ENCODE results near the gene IMPACT. TPM values are rescaled to one million over a fixed set of nuclear protein-coding genes. Genes with fewer than 3 reads are reported as not detected.

IMPACT gene
- 18.7 and 21.6 TPM in 2 replicates for polyA plus RNA-seq (2013)

- Histone ChIP-seq H3K4ac (ENCODE audit: low read depth, low read length) (peak within 1 kb of the TSS; percentile 95), H2BK5ac (ENCODE audit: low read depth, low read length, poor library complexity) (peak within 1 kb of the TSS; percentile 77), H2BK12ac (ENCODE audit: low read length) (no peak within 1 kb of the TSS), H3K79me1 (ENCODE audit: low read length) (peaks cover 9% of the 10 kb centered on the region), H2BK120ac (ENCODE audit: insufficient read depth, low read length, poor library complexity) (peak within 1 kb of the TSS; percentile 48), H3K4me1 (ENCODE audit: control insufficient read depth in 1 of 2, insufficient read depth in 2 of 2, low read length in 2 of 2) (no peaks in the 10 kb centered on the region), H4K8ac (ENCODE audit: low read depth, low read length) (peak within 1 kb of the TSS; percentile 91), H3K4me2 (ENCODE audit: low read length) (peak within 1 kb of the TSS; percentile 64), H3K27me3 (ENCODE audit: insufficient read depth, low read length) (no peaks in the 10 kb centered on the region), H3K14ac (ENCODE audit: low read length) (peak within 1 kb of the TSS; percentile 87), H3K4me3 (ENCODE audit: low read depth, low read length) (peak within 1 kb of the TSS; percentile 91), H3K27ac (ENCODE audit: low read depth, low read length) (peak within 1 kb of the TSS; percentile 87), H3K36me3 (ENCODE audit: control insufficient read depth in 1 of 2, insufficient read depth in 2 of 2, low read length in 2 of 2) (peaks cover 0 to under 1% of the 10 kb centered on the region in 2 experiments), H4K12ac (ENCODE audit: low read depth, low read length) (peak within 1 kb of the TSS; percentile 82), H3K79me2 (ENCODE audit: control insufficient read depth, insufficient read depth, low read length, poor library complexity) (peaks cover 9% of the 10 kb centered on the region), H2AK5ac (ENCODE audit: low read length) (peak within 1 kb of the TSS; percentile 71), H3K18ac (ENCODE audit: low read length) (peak within 1 kb of the TSS; percentile 70), H3K9ac (ENCODE audit: low read length) (peak within 1 kb of the TSS; percentile 86), H3K9me3 (ENCODE audit: insufficient read depth, low read depth, low read length) (no peaks in the 10 kb centered on the region), H3K23ac (ENCODE audit: low read length) (no peak within 1 kb of the TSS), H4K91ac (ENCODE audit: low read depth, low read length) (peak within 1 kb of the TSS; percentile 84), H2AFZ (ENCODE audit: insufficient read depth, low read length, poor library complexity) (peak within 1 kb of the TSS; percentile 71)
- no CpG with 5 or more reads among the region's 82 CpGs for WGBS (ENCODE audit: extremely low coverage, insufficient coverage, insufficient read length)
- peak; percentile 79 to 88 for DNase-seq
Observed at GRCh38 chr18:24426398-24427294, at the start of gene IMPACT. Gene IMPACT (plus strand): TSS chr18:24426670. CDS start chr18:24426757, 87 bp downstream.

- Histone ChIP-seq H3K36me3 (ENCODE audit: control insufficient read depth in 1 of 2, insufficient read depth in 2 of 2, low read length in 2 of 2) (peaks cover 8 to 10% of the 10 kb centered on the region in 2 experiments), H4K91ac (ENCODE audit: low read depth, low read length) (no peak overlapping the region), H3K79me2 (ENCODE audit: control insufficient read depth, insufficient read depth, low read length, poor library complexity) (no peaks in the 10 kb centered on the region), H4K8ac (ENCODE audit: low read depth, low read length) (no peak overlapping the region), H3K9ac (ENCODE audit: low read length) (no peak overlapping the region), H3K4me2 (ENCODE audit: low read length) (no peak overlapping the region), H3K27me3 (ENCODE audit: insufficient read depth, low read length) (no peaks in the 10 kb centered on the region), H3K27ac (ENCODE audit: low read depth, low read length) (no peak overlapping the region), H3K14ac (ENCODE audit: low read length) (no peak overlapping the region), H3K9me3 (ENCODE audit: insufficient read depth, low read depth, low read length) (no peaks in the 10 kb centered on the region), H3K79me1 (ENCODE audit: low read length) (no peaks in the 10 kb centered on the region), H2AK5ac (ENCODE audit: low read length) (no peak overlapping the region), H2BK12ac (ENCODE audit: low read length) (no peak overlapping the region), H2BK5ac (ENCODE audit: low read depth, low read length, poor library complexity) (peak overlapping the region; percentile 13), H2AFZ (ENCODE audit: insufficient read depth, low read length, poor library complexity) (no peak overlapping the region), H3K4me1 (ENCODE audit: control insufficient read depth in 1 of 2, insufficient read depth in 2 of 2, low read length in 2 of 2) (no peaks in the 10 kb centered on the region), H3K18ac (ENCODE audit: low read length) (no peak overlapping the region), H3K4ac (ENCODE audit: low read depth, low read length) (no peak overlapping the region), H3K23ac (ENCODE audit: low read length) (no peak overlapping the region), H2BK120ac (ENCODE audit: insufficient read depth, low read length, poor library complexity) (no peak overlapping the region), H3K4me3 (ENCODE audit: low read depth, low read length) (no peak overlapping the region), H4K12ac (ENCODE audit: low read depth, low read length) (no peak overlapping the region)
- no peak for DNase-seq
- WGBS (ENCODE audit: extremely low coverage, insufficient coverage, insufficient read length): no CpG with 5 or more reads among the region's 1 CpG
Observed at GRCh38 chr18:24378598-24378997, 47.9 kb upstream of the IMPACT start.

GRCh38 chr18:24380163-24380747 lies 46.2 kb upstream of the IMPACT start:
- Histone ChIP-seq H3K4me2 (ENCODE audit: low read length) (no peak overlapping the region), H3K36me3 (ENCODE audit: control insufficient read depth in 1 of 2, insufficient read depth in 2 of 2, low read length in 2 of 2) (peaks cover 4 to 10% of the 10 kb centered on the region in 2 experiments), H2BK12ac (ENCODE audit: low read length) (no peak overlapping the region), H3K9ac (ENCODE audit: low read length) (no peak overlapping the region), H3K27me3 (ENCODE audit: insufficient read depth, low read length) (no peaks in the 10 kb centered on the region), H2BK120ac (ENCODE audit: insufficient read depth, low read length, poor library complexity) (no peak overlapping the region), H2BK5ac (ENCODE audit: low read depth, low read length, poor library complexity) (no peak overlapping the region), H3K4me3 (ENCODE audit: low read depth, low read length) (no peak overlapping the region), H3K18ac (ENCODE audit: low read length) (no peak overlapping the region), H3K79me2 (ENCODE audit: control insufficient read depth, insufficient read depth, low read length, poor library complexity) (no peaks in the 10 kb centered on the region), H3K23ac (ENCODE audit: low read length) (no peak overlapping the region), H3K4ac (ENCODE audit: low read depth, low read length) (no peak overlapping the region), H4K91ac (ENCODE audit: low read depth, low read length) (no peak overlapping the region), H2AK5ac (ENCODE audit: low read length) (no peak overlapping the region), H4K8ac (ENCODE audit: low read depth, low read length) (no peak overlapping the region), H3K9me3 (ENCODE audit: insufficient read depth, low read depth, low read length) (no peaks in the 10 kb centered on the region), H3K27ac (ENCODE audit: low read depth, low read length) (no peak overlapping the region), H3K14ac (ENCODE audit: low read length) (no peak overlapping the region), H3K4me1 (ENCODE audit: control insufficient read depth in 1 of 2, insufficient read depth in 2 of 2, low read length in 2 of 2) (no peaks in the 10 kb centered on the region), H2AFZ (ENCODE audit: insufficient read depth, low read length, poor library complexity) (no peak overlapping the region), H3K79me1 (ENCODE audit: low read length) (no peaks in the 10 kb centered on the region), H4K12ac (ENCODE audit: low read depth, low read length) (no peak overlapping the region)
- no CpG with 5 or more reads among the region's 6 CpGs for WGBS (ENCODE audit: extremely low coverage, insufficient coverage, insufficient read length)
- no peak for DNase-seq

GRCh38 chr18:24381126-24381525 lies 45.3 kb upstream of the IMPACT start:
- no CpG with 5 or more reads among the region's 1 CpG for WGBS (ENCODE audit: extremely low coverage, insufficient coverage, insufficient read length)
- Histone ChIP-seq H2BK120ac (ENCODE audit: insufficient read depth, low read length, poor library complexity) (no peak overlapping the region), H2AK5ac (ENCODE audit: low read length) (no peak overlapping the region)

More at GRCh38 chr18:24381126-24381525, 45.3 kb upstream of the IMPACT start:
- no peak overlapping the region for H2BK12ac ChIP-seq (ENCODE audit: low read length)
- no peaks in the 10 kb centered on the region for H3K79me1 ChIP-seq (ENCODE audit: low read length)
- no peak overlapping the region for H3K27ac ChIP-seq (ENCODE audit: low read depth, low read length)
- H3K9me3 ChIP-seq (ENCODE audit: insufficient read depth, low read depth, low read length): no peaks in the 10 kb centered on the region
- no peaks in the 10 kb centered on the region for H3K27me3 ChIP-seq (ENCODE audit: insufficient read depth, low read length)
- H3K23ac ChIP-seq (ENCODE audit: low read length): no peak overlapping the region
- H4K8ac ChIP-seq (ENCODE audit: low read depth, low read length): no peak overlapping the region
- H2AFZ ChIP-seq (ENCODE audit: insufficient read depth, low read length, poor library complexity): no peak overlapping the region
- no peak overlapping the region for H3K4ac ChIP-seq (ENCODE audit: low read depth, low read length)
- H3K14ac ChIP-seq (ENCODE audit: low read length): no peak overlapping the region
- no peak overlapping the region for H3K9ac ChIP-seq (ENCODE audit: low read length)
- DNase-seq: no peak
- H4K91ac ChIP-seq (ENCODE audit: low read depth, low read length): no peak overlapping the region
- H3K4me1 ChIP-seq (ENCODE audit: control insufficient read depth in 1 of 2, insufficient read depth in 2 of 2, low read length in 2 of 2): no peaks in the 10 kb centered on the region
- H3K18ac ChIP-seq (ENCODE audit: low read length): no peak overlapping the region
- no peak overlapping the region for H3K4me2 ChIP-seq (ENCODE audit: low read length)
- H2BK5ac ChIP-seq (ENCODE audit: low read depth, low read length, poor library complexity): no peak overlapping the region
- H3K79me2 ChIP-seq (ENCODE audit: control insufficient read depth, insufficient read depth, low read length, poor library complexity): no peaks in the 10 kb centered on the region
- peaks cover 4 to 8% of the 10 kb centered on the region in 2 experiments for H3K36me3 ChIP-seq (ENCODE audit: control insufficient read depth in 1 of 2, insufficient read depth in 2 of 2, low read length in 2 of 2)
- no peak overlapping the region for H3K4me3 ChIP-seq (ENCODE audit: low read depth, low read length)
- H4K12ac ChIP-seq (ENCODE audit: low read depth, low read length): no peak overlapping the region

All from trophoblast cell (in vitro differentiated cells and primary cell).